ENCODE measurements around the gene GPHN.

- TF ChIP-seq CTCF (IDR thresholded peaks at IDR 0.05; ENCODE audit: low read depth, low read length): no peak
- TF ChIP-seq POLR2A (IDR thresholded peaks at IDR 0.05; ENCODE audit: extremely low read depth, insufficient read length): no peak
Observed at GRCh38 chr14:66853311-66853710, 345.4 kb downstream of the GPHN start.
